Loucy (cell line): ENCODE data around the gene CDPF1.

Experiments used
- EZH2phosphoT487 ChIP-seq: fragments of 200-600 bp; IDR thresholded peaks from 2 replicates; pipeline ENCODE4 v1.6.1; 2018; ENCODE audit warnings: antibody characterized with exemption, mild to moderate bottlenecking, moderate library complexity, borderline replicate concordance
- TF ChIP-seq, protein P1 (sequence below): fragments of 200-600 bp; sonication (generic); conservative IDR thresholded peaks from 2 replicates; pipeline ENCODE4 v1.5.1; 2014; ENCODE audit warnings: mild to moderate bottlenecking, antibody characterized with exemption, low read length

GRCh38 chr22:46237453-46238124 lies 12.5 kb downstream of the CDPF1 start:
- TF ChIP-seq, protein P1, sequence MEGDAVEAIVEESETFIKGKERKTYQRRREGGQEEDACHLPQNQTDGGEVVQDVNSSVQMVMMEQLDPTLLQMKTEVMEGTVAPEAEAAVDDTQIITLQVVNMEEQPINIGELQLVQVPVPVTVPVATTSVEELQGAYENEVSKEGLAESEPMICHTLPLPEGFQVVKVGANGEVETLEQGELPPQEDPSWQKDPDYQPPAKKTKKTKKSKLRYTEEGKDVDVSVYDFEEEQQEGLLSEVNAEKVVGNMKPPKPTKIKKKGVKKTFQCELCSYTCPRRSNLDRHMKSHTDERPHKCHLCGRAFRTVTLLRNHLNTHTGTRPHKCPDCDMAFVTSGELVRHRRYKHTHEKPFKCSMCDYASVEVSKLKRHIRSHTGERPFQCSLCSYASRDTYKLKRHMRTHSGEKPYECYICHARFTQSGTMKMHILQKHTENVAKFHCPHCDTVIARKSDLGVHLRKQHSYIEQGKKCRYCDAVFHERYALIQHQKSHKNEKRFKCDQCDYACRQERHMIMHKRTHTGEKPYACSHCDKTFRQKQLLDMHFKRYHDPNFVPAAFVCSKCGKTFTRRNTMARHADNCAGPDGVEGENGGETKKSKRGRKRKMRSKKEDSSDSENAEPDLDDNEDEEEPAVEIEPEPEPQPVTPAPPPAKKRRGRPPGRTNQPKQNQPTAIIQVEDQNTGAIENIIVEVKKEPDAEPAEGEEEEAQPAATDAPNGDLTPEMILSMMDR = no peak
- no peak for TF ChIP-seq EZH2phosphoT487
